Bone marrow (tissue), 2 donors: ENCODE data around the gene TBC1D3K.
"Not testable (repeated sequence)": the region's sequence is repeated elsewhere in the genome, so short reads cannot be mapped to it uniquely, and the experiment has no call there.

Source experiments
- DNase-seq, 2 donors: peaks; one replicate each; lab custom pipeline; 2025; lab: John Stamatoyannopoulos, UW

Gene TBC1D3K

GRCh38 chr17:37924115-37924514 lies at the start of gene TBC1D3K:
Gene TBC1D3K, plus strand, starts transcription at chr17:37924415. Its CDS starts 1,585 bp downstream, at chr17:37926000.
- not testable (repeated sequence) for DNase-seq

DNA sequence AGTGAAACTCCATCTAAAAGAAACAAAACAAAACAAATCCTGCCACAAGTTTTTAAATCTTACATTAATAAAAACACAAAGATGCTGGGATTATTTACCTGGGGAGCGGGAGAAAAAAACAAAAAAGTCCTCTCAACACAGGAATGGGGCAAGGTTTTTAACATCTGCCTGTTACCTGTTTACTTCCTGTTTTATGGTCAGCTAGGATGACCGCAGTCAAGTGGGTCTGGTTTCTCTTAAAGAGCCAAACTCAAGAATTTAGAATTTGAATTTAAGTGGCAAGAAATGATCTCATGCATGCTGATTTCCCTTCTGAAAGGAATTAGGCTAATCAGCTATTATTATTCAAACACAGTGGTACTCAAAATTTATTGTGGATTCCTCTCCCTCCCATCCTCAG lies 39.7 kb upstream of the TBC1D3K start:
- no peak for DNase-seq

GRCh38 chr17:37885136-37885535 lies 39.1 kb upstream of the TBC1D3K start:
- DNase-seq, result no peak

DNA sequence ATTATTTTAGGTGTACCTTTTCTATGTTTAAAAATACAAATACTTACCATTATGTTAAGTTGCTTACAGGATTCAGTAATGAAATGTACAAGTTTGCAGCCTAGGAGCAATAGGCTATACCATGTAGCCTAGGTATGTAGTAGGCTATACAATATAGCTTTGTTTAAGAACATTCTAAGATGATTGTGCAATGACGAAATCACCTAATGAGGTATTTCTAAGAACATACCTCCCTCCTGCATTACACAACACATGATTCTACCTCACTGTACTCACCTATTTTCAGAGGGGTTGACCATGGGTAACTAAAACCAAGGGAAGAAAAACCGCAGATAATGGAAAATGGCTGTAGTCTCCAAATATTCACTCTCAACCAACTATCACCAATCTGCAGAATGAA lies 35.3 kb upstream of the TBC1D3K start:
- DNase-seq, result no peak

DNA sequence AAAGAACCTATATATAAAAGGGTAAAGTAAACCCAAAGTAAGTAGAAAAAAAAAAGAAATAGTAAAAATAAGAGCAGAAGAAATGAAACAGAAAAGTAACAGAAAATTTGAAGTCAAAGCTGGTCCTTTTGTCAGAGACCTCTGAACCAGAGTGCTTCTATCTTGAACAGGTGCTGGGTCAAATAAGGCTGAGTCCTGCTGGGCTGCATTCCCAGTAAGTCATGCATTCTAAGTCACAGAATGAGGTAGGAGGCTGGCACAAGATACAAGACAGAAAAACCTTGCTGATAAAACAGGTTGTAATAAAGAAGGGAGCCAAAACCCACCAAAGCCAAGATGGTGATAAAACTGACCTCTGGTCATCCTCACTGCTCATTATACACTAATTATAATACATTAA lies 27.3 kb upstream of the TBC1D3K start:
- DNase-seq, result not testable (repeated sequence)
